NCI-H128 (cell line): ENCODE measurements around the gene POLR3B.

ENCODE experiments used
- DNase-seq: peaks from one replicate; lab custom pipeline; 2025; ENCODE audit not compliant: unreplicated experiment; lab: John Stamatoyannopoulos, UW

Gene POLR3B

GRCh38 chr12:106541201-106541600 lies 183.7 kb downstream of the POLR3B start:
- no peak for DNase-seq

- no peak for DNase-seq
These were observed 193.9 kb downstream of the POLR3B start for GRCh38 chr12:106551410-106551809.

- no peak for DNase-seq
These were observed 194.7 kb downstream of the POLR3B start for GRCh38 chr12:106552228-106552627.
